VCaP (cell line): ENCODE measurements around the gene FAM177B.

Experiments
- H3K27ac ChIP-seq: fragments of 450-650 bp; 2 replicates; pipeline ENCODE4 v1.5.1; 2017
- TF ChIP-seq, protein P1 (sequence below): fragments of 450-650 bp; conservative IDR thresholded peaks from 2 replicates; pipeline ENCODE4 v1.5.1; 2017; ENCODE audit warnings: mild to moderate bottlenecking, moderate library complexity

FAM177B gene

DNA sequence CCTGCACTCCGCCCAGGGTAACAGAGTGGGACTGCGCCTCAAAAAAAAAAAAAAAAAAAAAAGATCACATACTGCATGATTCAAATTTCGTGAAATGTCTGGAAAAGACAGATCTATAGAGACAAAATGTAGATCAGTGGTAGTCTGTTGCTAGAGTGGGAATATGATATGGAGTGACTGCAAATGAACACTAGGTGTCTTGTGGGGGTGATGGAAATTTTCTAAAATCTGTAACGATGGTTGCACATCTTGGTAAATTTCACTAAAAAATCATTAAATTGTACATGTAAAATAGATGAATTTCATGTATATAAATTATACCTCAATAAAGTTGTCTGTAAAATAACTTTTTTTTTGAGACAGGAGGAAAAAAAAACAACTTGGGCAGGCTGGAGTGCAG lies 30.2 kb upstream of the FAM177B start:
- TF ChIP-seq, protein P1, sequence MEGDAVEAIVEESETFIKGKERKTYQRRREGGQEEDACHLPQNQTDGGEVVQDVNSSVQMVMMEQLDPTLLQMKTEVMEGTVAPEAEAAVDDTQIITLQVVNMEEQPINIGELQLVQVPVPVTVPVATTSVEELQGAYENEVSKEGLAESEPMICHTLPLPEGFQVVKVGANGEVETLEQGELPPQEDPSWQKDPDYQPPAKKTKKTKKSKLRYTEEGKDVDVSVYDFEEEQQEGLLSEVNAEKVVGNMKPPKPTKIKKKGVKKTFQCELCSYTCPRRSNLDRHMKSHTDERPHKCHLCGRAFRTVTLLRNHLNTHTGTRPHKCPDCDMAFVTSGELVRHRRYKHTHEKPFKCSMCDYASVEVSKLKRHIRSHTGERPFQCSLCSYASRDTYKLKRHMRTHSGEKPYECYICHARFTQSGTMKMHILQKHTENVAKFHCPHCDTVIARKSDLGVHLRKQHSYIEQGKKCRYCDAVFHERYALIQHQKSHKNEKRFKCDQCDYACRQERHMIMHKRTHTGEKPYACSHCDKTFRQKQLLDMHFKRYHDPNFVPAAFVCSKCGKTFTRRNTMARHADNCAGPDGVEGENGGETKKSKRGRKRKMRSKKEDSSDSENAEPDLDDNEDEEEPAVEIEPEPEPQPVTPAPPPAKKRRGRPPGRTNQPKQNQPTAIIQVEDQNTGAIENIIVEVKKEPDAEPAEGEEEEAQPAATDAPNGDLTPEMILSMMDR, result no peak; the same call in 1 of the 2 replicates
- no peak overlapping the region for H3K27ac ChIP-seq

DNA sequence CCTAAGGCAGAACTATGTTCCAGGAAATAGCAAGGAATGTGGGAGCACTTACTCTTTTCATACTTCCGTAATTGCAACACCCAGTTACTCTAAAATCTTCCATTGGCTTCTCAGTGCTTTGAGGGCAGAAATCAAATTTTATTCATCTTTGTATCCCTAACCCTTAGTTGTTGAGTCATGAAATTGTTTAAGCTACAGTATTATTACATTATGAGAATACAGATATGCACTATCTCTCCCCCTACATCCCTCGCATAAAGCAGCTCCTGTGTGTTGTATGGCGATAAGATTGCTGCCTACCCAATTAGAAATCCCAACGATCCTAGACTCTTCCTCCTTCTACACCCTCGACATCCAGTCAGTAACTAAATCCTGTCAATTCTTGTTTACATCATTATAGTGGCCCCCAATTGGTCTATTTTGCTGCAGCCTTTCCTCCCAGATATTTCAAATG lies 27.3 kb upstream of the FAM177B start:
- TF ChIP-seq, protein P1, result no peak
- peak overlapping the region; percentile 92 for H3K27ac ChIP-seq

DNA sequence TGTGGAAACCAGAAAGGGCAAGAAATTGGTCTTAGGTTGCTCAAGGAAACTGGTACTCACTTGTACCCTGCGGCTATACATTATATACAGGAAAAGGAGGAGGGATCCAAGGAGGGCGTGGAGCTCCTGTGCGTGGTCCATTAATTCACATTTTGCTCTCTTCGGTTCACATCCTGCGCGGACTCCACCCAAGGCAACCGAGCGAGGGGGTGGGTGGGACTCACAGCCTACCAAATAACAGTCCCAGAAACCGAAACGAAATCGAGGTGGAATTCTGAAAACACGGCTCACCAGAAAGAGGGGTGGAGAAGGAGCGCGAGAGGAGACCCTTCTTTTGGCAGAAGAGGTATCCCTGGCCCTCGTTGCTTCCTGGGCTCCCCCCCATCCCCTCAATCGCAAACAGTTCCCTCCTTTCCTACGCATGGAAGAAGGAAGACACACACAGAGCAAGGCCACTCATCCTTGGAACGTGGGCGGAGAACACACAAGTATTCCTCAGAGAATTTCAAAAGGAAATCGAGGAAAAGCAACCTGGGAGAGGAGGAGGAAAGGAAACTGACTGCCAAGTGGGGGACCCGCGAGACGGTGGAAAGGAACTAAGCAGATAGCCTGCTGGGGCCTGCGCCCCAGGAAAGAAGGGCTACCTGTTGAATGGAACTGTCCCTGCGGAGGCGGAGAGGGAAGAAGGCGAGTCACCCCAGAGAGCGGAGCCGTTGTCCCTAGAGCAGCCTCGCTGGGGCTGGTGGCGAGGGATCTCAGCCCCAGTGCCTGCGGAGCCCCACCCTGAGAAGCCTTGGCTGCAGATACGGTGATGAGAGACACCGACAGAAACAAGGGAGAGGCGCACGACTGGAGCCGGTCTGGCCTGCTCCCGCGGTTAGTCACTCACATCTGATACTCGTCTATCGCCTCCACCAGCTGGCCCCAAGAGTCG lies 25.4 kb upstream of the FAM177B start:
- TF ChIP-seq, protein P1, result no peak
- peak overlapping the region; percentile 92 for H3K27ac ChIP-seq

DNA sequence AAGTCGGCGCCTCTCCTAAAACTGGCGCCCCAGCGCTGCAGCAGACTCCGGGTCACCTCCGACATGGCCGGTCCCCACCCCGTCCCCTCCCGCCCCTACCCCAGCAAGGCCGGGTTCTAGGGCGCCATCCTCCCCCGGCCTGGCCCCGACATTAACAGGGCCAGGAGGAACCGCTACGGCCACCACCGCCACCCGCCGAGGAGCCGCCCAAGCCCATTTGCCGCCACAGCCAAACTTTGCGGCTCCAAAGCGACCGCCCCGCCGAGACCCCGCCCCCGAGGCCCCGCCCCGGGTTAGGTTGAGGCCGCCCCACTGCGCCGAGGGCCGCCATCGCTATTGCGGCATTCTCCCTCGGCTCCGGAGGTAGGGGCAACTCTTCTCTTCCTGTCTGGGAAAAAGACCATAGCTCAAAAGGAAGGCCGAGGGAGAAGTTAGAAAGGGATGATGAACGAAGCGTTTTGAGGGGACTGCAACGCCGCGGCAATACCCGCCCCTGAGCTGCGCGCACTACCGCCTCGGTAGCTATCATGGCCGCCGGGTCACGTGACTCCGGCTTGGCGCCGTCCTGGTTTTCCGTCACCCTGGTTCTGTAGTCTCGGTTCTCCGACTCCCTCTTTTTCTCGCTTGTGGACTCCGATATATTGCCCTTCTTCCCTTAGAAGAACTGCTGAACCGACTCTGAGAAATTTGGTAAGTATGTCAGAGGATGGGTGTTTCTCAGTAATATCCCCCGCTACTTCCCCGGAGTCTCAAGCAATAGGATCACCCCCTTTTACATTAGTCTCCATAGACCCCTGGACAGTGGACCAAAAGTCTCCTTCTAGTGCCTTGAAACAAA lies 24.5 kb upstream of the FAM177B start, which contains the start of the genes AIDA and BROX:
AIDA (minus strand) TSS at position 239 of the 838 bp plus-strand sequence; CDS start at position 65, 174 bp downstream.
BROX (plus strand) TSS at position 312 of the 838 bp plus-strand sequence. CDS start 3,136 bp downstream, outside the sequence.
- H3K27ac ChIP-seq, result peak within 1 kb of the TSS; percentile 92
- TF ChIP-seq, protein P1, result no peak

DNA sequence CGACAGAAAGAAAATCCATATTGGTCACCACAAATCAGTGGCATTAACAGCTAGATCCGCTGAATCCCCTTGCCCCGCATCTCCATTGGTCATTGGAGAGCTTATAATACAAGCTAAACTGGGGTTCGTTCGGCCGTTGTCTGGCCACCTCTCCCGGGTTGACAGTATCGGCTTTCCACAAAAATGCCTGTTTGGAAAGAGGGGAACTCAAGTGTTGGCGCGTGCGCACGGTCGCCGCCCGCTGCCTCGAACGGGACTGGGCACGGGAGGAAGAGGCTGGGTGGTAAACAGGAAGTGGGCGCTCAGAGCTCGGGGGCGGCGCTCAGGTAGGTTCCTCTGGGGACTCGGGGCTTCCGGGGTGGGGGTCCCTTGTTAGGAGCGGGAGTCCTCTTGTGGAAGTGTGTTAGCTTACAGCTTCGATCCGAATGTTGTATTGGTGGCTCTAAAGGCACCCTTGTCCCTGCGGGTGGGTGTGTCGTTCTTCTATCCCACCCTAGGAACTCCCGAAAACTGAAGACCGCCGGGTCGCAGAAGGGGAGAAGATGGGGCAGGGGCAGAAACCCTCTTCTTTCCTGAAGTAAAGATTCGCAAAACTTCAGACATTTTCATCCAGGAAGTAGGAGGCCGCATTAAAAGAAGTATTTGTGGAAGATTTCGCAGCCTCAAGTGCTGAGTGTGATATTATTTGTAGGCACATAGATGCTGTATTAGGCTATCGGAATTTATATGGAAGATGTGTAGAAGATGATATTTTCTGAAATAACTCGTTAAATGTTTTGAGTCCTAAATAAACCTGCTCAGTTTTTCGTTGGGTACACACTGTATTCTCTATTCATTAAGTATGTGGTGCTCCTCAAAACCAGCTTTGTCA lies 23.7 kb upstream of the FAM177B start:
- TF ChIP-seq, protein P1, result no peak; the same call in 1 of the 2 replicates
- H3K27ac ChIP-seq, result peak overlapping the region; percentile 92

DNA sequence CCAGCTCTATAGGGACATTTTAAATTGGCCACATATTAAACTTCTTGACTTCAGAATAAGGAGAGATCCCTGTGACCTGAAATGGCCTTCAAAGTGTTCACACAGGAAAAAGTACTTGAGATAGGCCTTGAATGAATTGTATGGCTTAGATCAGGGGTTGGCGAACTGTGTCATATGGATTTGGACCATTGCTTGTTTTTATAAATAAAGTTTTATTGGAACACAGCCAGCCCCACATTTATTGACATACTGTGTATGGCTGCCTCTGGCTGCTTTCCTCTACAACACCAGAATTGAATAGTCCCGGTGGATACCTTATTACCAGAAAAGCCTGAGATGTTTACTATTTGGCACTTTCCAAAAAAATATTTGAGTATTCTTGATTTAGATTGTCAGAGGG lies 20.6 kb upstream of the FAM177B start:
- no peak overlapping the region for H3K27ac ChIP-seq
- TF ChIP-seq, protein P1, result no peak
